ENCODE measurements around the gene GMDS. TPM values are rescaled to one million over a fixed set of nuclear protein-coding genes. Genes with fewer than 3 reads are reported as not detected.

GMDS gene
- total and polyA plus RNA-seq, 2 of the 4 experiments (the other 2 are of a cell fraction), result 7.3 to 21.9 TPM

DNA sequence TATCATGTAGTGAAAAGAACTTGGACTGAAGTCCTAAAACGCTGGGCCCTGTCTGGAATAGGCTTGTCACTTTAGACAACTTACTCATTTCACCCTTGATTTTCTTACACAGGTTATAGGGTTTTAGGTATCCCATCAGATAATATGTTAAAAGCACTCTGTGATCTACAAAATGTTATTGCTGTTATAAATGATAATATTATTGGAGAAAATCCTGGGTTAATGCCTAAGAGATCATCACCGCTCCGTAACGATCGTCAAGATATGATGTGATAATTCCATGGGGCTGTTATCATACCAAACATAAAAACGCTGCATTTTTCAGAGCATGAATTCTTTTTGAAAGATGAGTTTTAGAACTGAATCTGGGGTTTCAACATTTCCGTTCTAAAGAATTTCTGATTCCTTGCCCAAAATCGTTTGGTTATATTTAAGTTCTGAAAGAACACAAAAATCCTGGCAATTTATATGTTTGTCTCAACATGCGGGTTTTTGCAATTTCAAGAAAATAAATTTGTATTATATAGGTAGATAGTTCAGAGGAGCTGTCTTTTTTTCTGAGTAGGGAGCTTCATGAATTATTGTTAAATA, 480.9 kb downstream of the GMDS start:
- Histone ChIP-seq H2AK5ac (ENCODE audit: low read depth, low read length) (no peak overlapping the region), H3K27me3 (ENCODE audit: control insufficient read depth, insufficient read depth, low read length) (no peaks in the 10 kb centered on the region), H3K9ac (ENCODE audit: low read depth, low read length) (no peak overlapping the region), H2BK120ac (ENCODE audit: low read depth, low read length) (no peak overlapping the region), H2BK20ac (ENCODE audit: low read depth, low read length) (no peak overlapping the region), H3K18ac (ENCODE audit: low read depth, low read length) (no peak overlapping the region), H3K27ac (ENCODE audit: insufficient read depth, low read length) (no peak overlapping the region), H3K4me1 (ENCODE audit: control insufficient read depth, insufficient read depth, low read length) (peaks cover 8% of the 10 kb centered on the region), H3K4ac (ENCODE audit: low read depth, low read length) (no peak overlapping the region), H3K36me3 (ENCODE audit: control insufficient read depth, insufficient read depth, low read length) (no peaks in the 10 kb centered on the region), H4K91ac (ENCODE audit: insufficient read depth, low read depth, low read length) (no peak overlapping the region), H2AFZ (replicated peaks; ENCODE audit: low read length, poor library complexity) (no peak overlapping the region), H4K8ac (ENCODE audit: low read depth in 2 of 2, low read length in 2 of 2) (no peak overlapping the region), H4K5ac (ENCODE audit: low read depth, low read length) (no peak overlapping the region), H2BK15ac (ENCODE audit: low read depth, low read length) (no peak overlapping the region), H4K20me1 (ENCODE audit: insufficient read depth, low read length) (no peaks in the 10 kb centered on the region), H2AK9ac (replicated peaks; ENCODE audit: low read depth, low read length, poor library complexity) (no peak overlapping the region), H3K56ac (ENCODE audit: extremely low read depth, insufficient read depth, low read length) (no peak overlapping the region), H3K4me3 (ENCODE audit: insufficient read depth, low read depth, low read length) (no peak overlapping the region), H3K79me1 (ENCODE audit: low read depth in 1 of 2, low read length in 2 of 2) (no peaks in the 10 kb centered on the region), H3K23ac (ENCODE audit: low read depth, low read length) (no peak overlapping the region), H2BK5ac (ENCODE audit: low read depth, low read length, poor library complexity, severe bottlenecking) (no peak overlapping the region), H3K14ac (replicated peaks; ENCODE audit: low read depth, low read length) (no peak overlapping the region), H3K9me1 (ENCODE audit: insufficient read depth, low read length) (peaks cover 4% of the 10 kb centered on the region; the same call in 1 of the 2 replicates), H3K9me3 (ENCODE audit: control insufficient read depth, insufficient read depth, low read length) (no peaks in the 10 kb centered on the region), H3K4me2 (ENCODE audit: low read depth, low read length) (no peak overlapping the region)
- BruUV-seq (replicated peaks), result no TSS peak
- ATAC-seq (ENCODE audit: low read depth) (no peak), DNase-seq (no peak)
- intact Hi-C loops (cut with micrococcal nuclease) (no loop called here), dilution Hi-C loops (cut with HindIII; ENCODE audit: low sequenced_read_pairs, unreplicated experiment) (no loop called here), in situ Hi-C loops (cut with MboI; ENCODE audit: low sequenced_read_pairs) (no loop called here)
- POLR2A ChIA-PET (ENCODE audit: unreplicated experiment), result no interaction called here
- TF ChIP-seq, protein P1, sequence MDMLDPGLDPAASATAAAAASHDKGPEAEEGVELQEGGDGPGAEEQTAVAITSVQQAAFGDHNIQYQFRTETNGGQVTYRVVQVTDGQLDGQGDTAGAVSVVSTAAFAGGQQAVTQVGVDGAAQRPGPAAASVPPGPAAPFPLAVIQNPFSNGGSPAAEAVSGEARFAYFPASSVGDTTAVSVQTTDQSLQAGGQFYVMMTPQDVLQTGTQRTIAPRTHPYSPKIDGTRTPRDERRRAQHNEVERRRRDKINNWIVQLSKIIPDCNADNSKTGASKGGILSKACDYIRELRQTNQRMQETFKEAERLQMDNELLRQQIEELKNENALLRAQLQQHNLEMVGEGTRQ (IDR thresholded peaks at IDR 0.05; ENCODE audit: low read depth, low read length), result no peak
- TF ChIP-seq RCOR1 (IDR thresholded peaks at IDR 0.05; ENCODE audit: insufficient replicate concordance, low read length), result no peak
- TF ChIP-seq, protein P2, sequence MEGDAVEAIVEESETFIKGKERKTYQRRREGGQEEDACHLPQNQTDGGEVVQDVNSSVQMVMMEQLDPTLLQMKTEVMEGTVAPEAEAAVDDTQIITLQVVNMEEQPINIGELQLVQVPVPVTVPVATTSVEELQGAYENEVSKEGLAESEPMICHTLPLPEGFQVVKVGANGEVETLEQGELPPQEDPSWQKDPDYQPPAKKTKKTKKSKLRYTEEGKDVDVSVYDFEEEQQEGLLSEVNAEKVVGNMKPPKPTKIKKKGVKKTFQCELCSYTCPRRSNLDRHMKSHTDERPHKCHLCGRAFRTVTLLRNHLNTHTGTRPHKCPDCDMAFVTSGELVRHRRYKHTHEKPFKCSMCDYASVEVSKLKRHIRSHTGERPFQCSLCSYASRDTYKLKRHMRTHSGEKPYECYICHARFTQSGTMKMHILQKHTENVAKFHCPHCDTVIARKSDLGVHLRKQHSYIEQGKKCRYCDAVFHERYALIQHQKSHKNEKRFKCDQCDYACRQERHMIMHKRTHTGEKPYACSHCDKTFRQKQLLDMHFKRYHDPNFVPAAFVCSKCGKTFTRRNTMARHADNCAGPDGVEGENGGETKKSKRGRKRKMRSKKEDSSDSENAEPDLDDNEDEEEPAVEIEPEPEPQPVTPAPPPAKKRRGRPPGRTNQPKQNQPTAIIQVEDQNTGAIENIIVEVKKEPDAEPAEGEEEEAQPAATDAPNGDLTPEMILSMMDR (conservative IDR thresholded peaks at IDR 0.05; ENCODE audit: low read depth, low read length), result no peak
- TF ChIP-seq MAFK (IDR thresholded peaks at IDR 0.05; ENCODE audit: low read depth, low read length), result no peak
- TF ChIP-seq MAZ (IDR thresholded peaks at IDR 0.05; ENCODE audit: borderline replicate concordance, low read depth, low read length), result no peak
- no peak for TF ChIP-seq CHD1 (IDR thresholded peaks at IDR 0.05; ENCODE audit: low read depth, low read length)
- no peak for TF ChIP-seq SMC3 (IDR thresholded peaks at IDR 0.05; ENCODE audit: low read depth, low read length)
- TF ChIP-seq FOS (IDR thresholded peaks at IDR 0.05; ENCODE audit: low read depth, low read length), result no peak
- no peak for TF ChIP-seq BHLHE40 (IDR thresholded peaks at IDR 0.05; ENCODE audit: low read depth, low read length)
- no peak for TF ChIP-seq MXI1 (IDR thresholded peaks at IDR 0.05; ENCODE audit: borderline replicate concordance, low read depth, low read length)
- no peak for TF ChIP-seq CEBPB (IDR thresholded peaks at IDR 0.05; ENCODE audit: low read depth, low read length)
- TF ChIP-seq NFE2L2 (IDR thresholded peaks at IDR 0.05; ENCODE audit: low read depth, low read length), result no peak
- TF ChIP-seq RAD21 (IDR thresholded peaks at IDR 0.05; ENCODE audit: low read length), result no peak
- no peak for TF ChIP-seq RFX5 (IDR thresholded peaks at IDR 0.05; ENCODE audit: low read depth, low read length)
- TF ChIP-seq POLR2A (IDR thresholded peaks at IDR 0.05; ENCODE audit: low read depth, low read length), result no peak
- CTCF ChIA-PET, result interaction anchor here (0.6 kb wide), 1 partner anchor 94 kb away, joined by 3 read pairs; no protein-coding TSS in a partner anchor
- no CpG with 5 or more reads among the region's 9 CpGs for WGBS, 2 experiments (ENCODE audit: extremely low coverage in 2 of 2, insufficient read length in 1 of 2)
